OCI-LY7 (cell line): ENCODE data around the gene IFRD2.

Experiments used
- EZH2phosphoT487 ChIP-seq: fragments of 200-600 bp; sonication (generic); IDR thresholded peaks from 2 replicates; pipeline ENCODE4 v1.6.1; 2018; ENCODE audit warnings: low read depth, borderline replicate concordance, mild to moderate bottlenecking, mixed run types, antibody characterized with exemption, low read length, moderate library complexity, mixed read lengths
- TF ChIP-seq, protein P1 (sequence below): fragments of 200-600 bp; sonication (generic); conservative IDR thresholded peaks from 2 replicates; pipeline ENCODE4 v1.5.1; 2014; ENCODE audit warnings: mild to moderate bottlenecking, antibody characterized with exemption, low read length, moderate library complexity, mixed read lengths

DNA sequence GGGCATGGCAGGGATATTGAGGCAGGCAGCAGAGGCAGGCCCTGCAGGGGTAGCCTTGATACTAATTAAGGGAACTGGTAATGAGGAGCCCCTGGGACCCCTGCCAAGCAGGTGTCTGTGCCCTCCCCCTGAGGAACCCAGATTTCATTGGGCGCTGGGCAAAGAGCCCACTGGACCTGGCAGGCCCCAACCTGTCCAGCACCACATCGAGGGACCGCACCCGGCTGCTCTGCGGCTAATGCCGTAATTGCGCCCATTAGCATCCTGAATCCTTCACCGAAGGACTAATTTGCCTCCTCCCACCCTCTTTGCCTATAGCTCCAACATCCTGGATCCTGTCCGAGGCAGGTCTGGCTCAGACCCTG is 37.0 kb downstream of the IFRD2 start:
- TF ChIP-seq, protein P1, sequence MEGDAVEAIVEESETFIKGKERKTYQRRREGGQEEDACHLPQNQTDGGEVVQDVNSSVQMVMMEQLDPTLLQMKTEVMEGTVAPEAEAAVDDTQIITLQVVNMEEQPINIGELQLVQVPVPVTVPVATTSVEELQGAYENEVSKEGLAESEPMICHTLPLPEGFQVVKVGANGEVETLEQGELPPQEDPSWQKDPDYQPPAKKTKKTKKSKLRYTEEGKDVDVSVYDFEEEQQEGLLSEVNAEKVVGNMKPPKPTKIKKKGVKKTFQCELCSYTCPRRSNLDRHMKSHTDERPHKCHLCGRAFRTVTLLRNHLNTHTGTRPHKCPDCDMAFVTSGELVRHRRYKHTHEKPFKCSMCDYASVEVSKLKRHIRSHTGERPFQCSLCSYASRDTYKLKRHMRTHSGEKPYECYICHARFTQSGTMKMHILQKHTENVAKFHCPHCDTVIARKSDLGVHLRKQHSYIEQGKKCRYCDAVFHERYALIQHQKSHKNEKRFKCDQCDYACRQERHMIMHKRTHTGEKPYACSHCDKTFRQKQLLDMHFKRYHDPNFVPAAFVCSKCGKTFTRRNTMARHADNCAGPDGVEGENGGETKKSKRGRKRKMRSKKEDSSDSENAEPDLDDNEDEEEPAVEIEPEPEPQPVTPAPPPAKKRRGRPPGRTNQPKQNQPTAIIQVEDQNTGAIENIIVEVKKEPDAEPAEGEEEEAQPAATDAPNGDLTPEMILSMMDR = no peak
- TF ChIP-seq EZH2phosphoT487 = no peak
